ENCODE results near the gene CDCP2. TPM values are rescaled to one million over a fixed set of nuclear protein-coding genes. Genes with fewer than 3 reads are reported as not detected.
"Not testable (repeated sequence)": the region's sequence is repeated elsewhere in the genome, so short reads cannot be mapped to it uniquely, and the experiment has no call there.

The CDCP2 gene
- total RNA-seq, 1 donor, result not detected

DNA sequence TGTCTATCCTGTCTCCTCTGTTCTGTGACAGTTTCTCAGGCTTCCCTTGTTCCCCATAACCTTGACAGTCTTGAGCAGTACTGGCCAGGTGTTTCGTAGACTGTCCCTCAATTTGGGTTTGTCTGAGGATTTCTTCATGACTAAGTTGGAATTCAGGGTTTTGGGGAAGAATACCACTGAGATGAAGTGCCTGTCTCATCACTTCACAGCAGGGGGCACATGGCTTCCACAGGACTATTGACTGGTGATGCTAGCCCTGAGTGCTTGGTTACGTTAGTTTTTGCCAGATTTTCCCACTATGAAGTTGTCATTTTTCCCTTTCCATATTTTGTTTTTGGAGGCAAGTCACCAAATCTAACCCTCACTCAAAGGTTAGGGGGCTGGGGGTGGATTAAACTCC lies 45.7 kb downstream of the CDCP2 start:
- no peak for DNase-seq (ENCODE audit: low read depth)
- TF ChIP-seq, protein P1, sequence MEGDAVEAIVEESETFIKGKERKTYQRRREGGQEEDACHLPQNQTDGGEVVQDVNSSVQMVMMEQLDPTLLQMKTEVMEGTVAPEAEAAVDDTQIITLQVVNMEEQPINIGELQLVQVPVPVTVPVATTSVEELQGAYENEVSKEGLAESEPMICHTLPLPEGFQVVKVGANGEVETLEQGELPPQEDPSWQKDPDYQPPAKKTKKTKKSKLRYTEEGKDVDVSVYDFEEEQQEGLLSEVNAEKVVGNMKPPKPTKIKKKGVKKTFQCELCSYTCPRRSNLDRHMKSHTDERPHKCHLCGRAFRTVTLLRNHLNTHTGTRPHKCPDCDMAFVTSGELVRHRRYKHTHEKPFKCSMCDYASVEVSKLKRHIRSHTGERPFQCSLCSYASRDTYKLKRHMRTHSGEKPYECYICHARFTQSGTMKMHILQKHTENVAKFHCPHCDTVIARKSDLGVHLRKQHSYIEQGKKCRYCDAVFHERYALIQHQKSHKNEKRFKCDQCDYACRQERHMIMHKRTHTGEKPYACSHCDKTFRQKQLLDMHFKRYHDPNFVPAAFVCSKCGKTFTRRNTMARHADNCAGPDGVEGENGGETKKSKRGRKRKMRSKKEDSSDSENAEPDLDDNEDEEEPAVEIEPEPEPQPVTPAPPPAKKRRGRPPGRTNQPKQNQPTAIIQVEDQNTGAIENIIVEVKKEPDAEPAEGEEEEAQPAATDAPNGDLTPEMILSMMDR (IDR thresholded peaks at IDR 0.05; ENCODE audit: insufficient read depth, low read depth, low read length), result peak; percentile 30
- no peak overlapping the region for H3K4me3 ChIP-seq (ENCODE audit: low read depth, low read length)

GRCh38 chr1:54105736-54106269 lies 47.0 kb downstream of the CDCP2 start:
- no peak overlapping the region for H3K4me3 ChIP-seq (ENCODE audit: low read depth, low read length)
- TF ChIP-seq, protein P1 (IDR thresholded peaks at IDR 0.05; ENCODE audit: insufficient read depth, low read depth, low read length), result no peak
- peak; percentile 53 for DNase-seq (ENCODE audit: low read depth)

GRCh38 chr1:54105080-54105479 lies 47.7 kb downstream of the CDCP2 start:
- TF ChIP-seq, protein P1 (IDR thresholded peaks at IDR 0.05; ENCODE audit: insufficient read depth, low read depth, low read length), result no peak
- H3K4me3 ChIP-seq (ENCODE audit: low read depth, low read length), result no peak overlapping the region
- no peak for DNase-seq (ENCODE audit: low read depth)

GRCh38 chr1:54104613-54105012 lies 48.2 kb downstream of the CDCP2 start:
- DNase-seq (ENCODE audit: low read depth); H3K4me3 ChIP-seq (ENCODE audit: low read depth, low read length): not testable (repeated sequence)

- no peak for DNase-seq (ENCODE audit: low read depth)
- TF ChIP-seq, protein P1 (IDR thresholded peaks at IDR 0.05; ENCODE audit: insufficient read depth, low read depth, low read length), result no peak
- H3K4me3 ChIP-seq (ENCODE audit: low read depth, low read length), result no peak overlapping the region
Observed at GRCh38 chr1:54103414-54103813, 49.4 kb downstream of the CDCP2 start.

DNA sequence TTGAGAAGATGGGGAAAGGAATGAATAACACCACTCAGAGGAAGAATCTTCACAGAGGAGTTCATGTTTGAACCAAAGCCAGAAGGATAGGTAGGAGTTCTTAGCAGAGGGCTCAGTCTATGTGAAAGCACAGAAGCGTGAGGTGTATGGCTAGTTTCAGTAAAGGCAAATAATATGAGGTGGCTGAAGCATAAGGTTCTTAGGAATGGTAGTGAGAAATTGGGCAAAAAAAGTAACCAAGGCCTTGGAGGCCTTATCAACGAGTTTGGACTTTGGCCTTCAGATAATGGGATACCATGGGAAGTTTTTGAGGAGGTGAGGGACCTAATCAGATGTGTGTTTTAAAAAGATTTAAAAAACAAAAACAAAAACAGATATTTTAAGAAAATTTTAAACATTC lies 52.3 kb downstream of the CDCP2 start:
- no peak for DNase-seq (ENCODE audit: low read depth)
- TF ChIP-seq, protein P1 (IDR thresholded peaks at IDR 0.05; ENCODE audit: insufficient read depth, low read depth, low read length), result no peak

DNA sequence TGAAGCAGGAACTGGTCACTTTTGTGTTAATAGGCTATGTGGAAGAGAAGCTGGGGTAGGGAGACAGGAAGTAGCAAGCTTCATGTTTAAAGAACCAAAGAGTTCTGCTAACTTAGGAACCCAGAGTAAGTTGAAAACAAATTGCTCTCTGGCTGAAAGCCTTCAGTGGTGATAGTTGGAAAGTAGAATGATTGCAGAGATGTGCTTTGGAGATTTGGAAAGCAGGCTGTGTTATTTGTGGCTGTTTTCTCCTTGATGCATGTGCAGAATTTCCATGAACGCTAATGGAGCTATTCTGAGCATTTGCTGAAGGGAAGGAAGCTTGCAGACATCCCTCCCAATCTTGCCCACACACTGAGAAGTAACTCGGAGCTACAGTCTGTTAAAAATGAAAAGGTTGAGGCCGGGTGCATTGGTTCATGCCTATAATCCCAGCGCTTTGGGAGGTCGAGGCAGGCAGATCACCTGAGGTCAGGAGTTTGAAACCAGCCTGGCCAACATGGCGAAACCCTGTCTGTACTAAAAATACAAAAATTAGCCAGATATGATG lies 53.7 kb downstream of the CDCP2 start:
- DNase-seq (ENCODE audit: low read depth), result no peak
- H3K4me3 ChIP-seq (ENCODE audit: low read depth, low read length), result no peak overlapping the region
- TF ChIP-seq, protein P1 (IDR thresholded peaks at IDR 0.05; ENCODE audit: insufficient read depth, low read depth, low read length), result no peak

More for the DNA sequence above, 52.3 kb downstream of the CDCP2 start:
- H3K4me3 ChIP-seq (ENCODE audit: low read depth, low read length), result no peak overlapping the region
